C4-2B (cell line): ENCODE results near the gene CHPF2.

ENCODE experiments used
- CTCF ChIP-seq: fragments of 450-650 bp; conservative IDR thresholded peaks from 2 replicates; pipeline ENCODE4 v1.5.1; 2017; ENCODE audit warnings: mild to moderate bottlenecking
- ZFX ChIP-seq: fragments of 450-650 bp; IDR thresholded peaks from 2 replicates; pipeline ENCODE4 v1.6.1; 2017

DNA sequence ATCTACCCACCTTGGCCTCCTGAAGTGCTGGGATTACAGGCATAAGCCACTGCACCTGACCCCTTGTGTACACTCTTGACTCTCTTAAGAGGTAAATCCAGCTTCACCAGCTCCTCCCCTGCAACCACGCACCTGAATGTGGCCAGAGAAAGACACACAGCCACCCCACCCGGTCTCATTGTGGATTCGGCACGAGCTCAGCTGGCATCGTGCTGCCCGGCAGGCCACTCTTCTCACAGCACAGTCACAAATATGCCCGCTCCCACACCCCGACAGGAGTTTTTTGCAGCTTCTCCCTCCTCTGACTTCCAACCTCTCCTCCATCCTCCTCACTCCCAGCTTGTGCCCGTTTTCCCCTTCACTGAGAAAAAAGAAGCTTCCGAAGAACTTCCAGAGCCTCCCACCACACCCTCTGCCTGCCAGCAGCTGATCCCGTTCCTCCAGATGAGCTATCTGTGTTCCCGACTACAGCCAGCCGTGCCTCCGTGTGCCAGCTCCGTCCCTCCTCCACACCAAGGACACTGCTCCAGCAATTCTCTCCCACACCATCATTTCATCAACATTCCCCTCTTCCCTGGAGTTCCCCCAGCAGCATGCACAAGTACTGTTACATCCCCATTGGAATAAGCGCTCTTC, 24.2 kb downstream of the CHPF2 start:
- TF ChIP-seq CTCF (no peak), ZFX (no peak)
